ENCODE data around the gene IL3RA.
"Not testable (repeated sequence)": the region's sequence is repeated elsewhere in the genome, so short reads cannot be mapped to it uniquely, and the experiment has no call there.

Gene IL3RA

GRCh38 chrX:1316527-1316926, 20.1 kb upstream of the IL3RA start:
- TF ChIP-seq CTCF (IDR thresholded peaks at IDR 0.05; ENCODE audit: control insufficient read depth, extremely low read depth, insufficient read depth): no peak
- no peak overlapping the region for H3K4me3 ChIP-seq (ENCODE audit: low read depth, low read length)
- no peak for DNase-seq (ENCODE audit: low read depth)

GRCh38 chrX:1321674-1322073, 14.9 kb upstream of the IL3RA start:
- DNase-seq (ENCODE audit: low read depth): no peak
- no peak for TF ChIP-seq CTCF (IDR thresholded peaks at IDR 0.05; ENCODE audit: control insufficient read depth, extremely low read depth, insufficient read depth)
- no peak overlapping the region for H3K4me3 ChIP-seq (ENCODE audit: low read depth, low read length)

GRCh38 chrX:1322393-1322792, 14.2 kb upstream of the IL3RA start:
- DNase-seq (ENCODE audit: low read depth): no peak
- TF ChIP-seq CTCF (IDR thresholded peaks at IDR 0.05; ENCODE audit: control insufficient read depth, extremely low read depth, insufficient read depth): no peak
- no peak overlapping the region for H3K4me3 ChIP-seq (ENCODE audit: low read depth, low read length)

- no peak overlapping the region for H3K4me3 ChIP-seq (ENCODE audit: low read depth, low read length)
- DNase-seq (ENCODE audit: low read depth): no peak
- peak; percentile 56 for TF ChIP-seq CTCF (IDR thresholded peaks at IDR 0.05; ENCODE audit: control insufficient read depth, extremely low read depth, insufficient read depth)
These were observed 13.3 kb upstream of the IL3RA start for GRCh38 chrX:1323315-1323714.

GRCh38 chrX:1325515-1326116, 11.0 kb upstream of the IL3RA start:
- no peak for TF ChIP-seq CTCF (IDR thresholded peaks at IDR 0.05; ENCODE audit: control insufficient read depth, extremely low read depth, insufficient read depth)
- no peak for DNase-seq (ENCODE audit: low read depth)
- no peak overlapping the region for H3K4me3 ChIP-seq (ENCODE audit: low read depth, low read length)

GRCh38 chrX:1327651-1328304, 8.8 kb upstream of the IL3RA start:
- DNase-seq (ENCODE audit: low read depth): no peak
- H3K4me3 ChIP-seq (ENCODE audit: low read depth, low read length): no peak overlapping the region
- no peak for TF ChIP-seq CTCF (IDR thresholded peaks at IDR 0.05; ENCODE audit: control insufficient read depth, extremely low read depth, insufficient read depth)

- no peak for DNase-seq (ENCODE audit: low read depth)
- TF ChIP-seq CTCF (IDR thresholded peaks at IDR 0.05; ENCODE audit: control insufficient read depth, extremely low read depth, insufficient read depth): no peak
- H3K4me3 ChIP-seq (ENCODE audit: low read depth, low read length): no peak overlapping the region
These were observed 6.0 kb upstream of the IL3RA start for GRCh38 chrX:1330605-1331004.

GRCh38 chrX:1332433-1332832, 4.2 kb upstream of the IL3RA start:
- not testable (repeated sequence) for DNase-seq (ENCODE audit: low read depth)

More at GRCh38 chrX:1332433-1332832, 4.2 kb upstream of the IL3RA start:
- H3K4me3 ChIP-seq (ENCODE audit: low read depth, low read length): not testable (repeated sequence)

Data from LNCaP clone FGC (cell line).